ENCODE results near the gene CIPC.

The CIPC gene

GRCh38 chr14:77084985-77085384, 13.1 kb upstream of the CIPC start:
- no peak overlapping the region for H3K27ac ChIP-seq (replicated peaks)

GRCh38 chr14:77085538-77085937, 12.5 kb upstream of the CIPC start:
- H3K27me3 ChIP-seq (ENCODE audit: insufficient read depth, poor library complexity, severe bottlenecking), result no peaks in the 10 kb centered on the region
- H3K4me3 ChIP-seq (replicated peaks; ENCODE audit: insufficient read depth, low read length), result no peak overlapping the region
- TF ChIP-seq GABPA (IDR thresholded peaks at IDR 0.05; ENCODE audit: low read depth) (no peak), POLR2AphosphoS5 (IDR thresholded peaks at IDR 0.05; ENCODE audit: low read depth) (no peak), SPI1 (IDR thresholded peaks at IDR 0.05; ENCODE audit: borderline replicate concordance, low read depth) (no peak), CTCF (IDR thresholded peaks at IDR 0.05; ENCODE audit: insufficient read depth, low read length) (no peak), REST (IDR thresholded peaks at IDR 0.05; ENCODE audit: insufficient replicate concordance, low read depth) (no peak)
- DNase-seq (ENCODE audit: low read depth in 1 of 2, low spot score in 1 of 2), result no peak
- H3K27ac ChIP-seq (replicated peaks), result no peak overlapping the region

More at GRCh38 chr14:77084985-77085384, 13.1 kb upstream of the CIPC start:
- TF ChIP-seq CTCF (IDR thresholded peaks at IDR 0.05; ENCODE audit: insufficient read depth, low read length) (no peak), SPI1 (IDR thresholded peaks at IDR 0.05; ENCODE audit: borderline replicate concordance, low read depth) (no peak), POLR2AphosphoS5 (IDR thresholded peaks at IDR 0.05; ENCODE audit: low read depth) (no peak), REST (IDR thresholded peaks at IDR 0.05; ENCODE audit: insufficient replicate concordance, low read depth) (no peak), GABPA (IDR thresholded peaks at IDR 0.05; ENCODE audit: low read depth) (no peak)
- DNase-seq (ENCODE audit: low read depth in 1 of 2, low spot score in 1 of 2), result no peak
- H3K4me3 ChIP-seq (replicated peaks; ENCODE audit: insufficient read depth, low read length), result no peak overlapping the region
- H3K27me3 ChIP-seq (ENCODE audit: insufficient read depth, poor library complexity, severe bottlenecking), result no peaks in the 10 kb centered on the region

- TF ChIP-seq GABPA (IDR thresholded peaks at IDR 0.05; ENCODE audit: low read depth) (no peak), SPI1 (IDR thresholded peaks at IDR 0.05; ENCODE audit: borderline replicate concordance, low read depth) (no peak), POLR2AphosphoS5 (IDR thresholded peaks at IDR 0.05; ENCODE audit: low read depth) (no peak), CTCF (IDR thresholded peaks at IDR 0.05; ENCODE audit: insufficient read depth, low read length) (no peak), REST (IDR thresholded peaks at IDR 0.05; ENCODE audit: insufficient replicate concordance, low read depth) (no peak)
- no peak for DNase-seq (ENCODE audit: low read depth in 1 of 2, low spot score in 1 of 2)
- no peak overlapping the region for H3K27ac ChIP-seq (replicated peaks)
- H3K4me3 ChIP-seq (replicated peaks; ENCODE audit: insufficient read depth, low read length), result no peak overlapping the region
- H3K27me3 ChIP-seq (ENCODE audit: insufficient read depth, poor library complexity, severe bottlenecking), result no peaks in the 10 kb centered on the region
Observed at GRCh38 chr14:77086017-77086727, 11.9 kb upstream of the CIPC start.

All from HL-60 (cell line).